HG03521 (cell line): Measurements from ENCODE around the gene DDX23.
"Not testable (repeated sequence)": the region's sequence is repeated elsewhere in the genome, so short reads cannot be mapped to it uniquely, and the experiment has no call there.

Experiments used
- ATAC-seq: cut with Tn5 transposase; IDR thresholded peaks from one replicate; pipeline ENCODE4 v1.9.1; 2021; ENCODE audit warnings: mild to moderate bottlenecking, moderate library complexity; ENCODE audit not compliant: unreplicated experiment

DDX23 gene

GRCh38 chr12:48851883-48852733 lies at the start of gene DDX23:
DDX23 (minus strand) TSS chr12:48852163; CDS start chr12:48845782, 6,381 bp downstream.
- peak; percentile 93 for ATAC-seq

- no peak for ATAC-seq
Observed at GRCh38 chr12:48901278-48901677, 49.3 kb upstream of the DDX23 start.

- no peak for ATAC-seq
Observed at GRCh38 chr12:48899651-48900050, 47.7 kb upstream of the DDX23 start.

- no peak for ATAC-seq
Observed at GRCh38 chr12:48894271-48894670, 42.3 kb upstream of the DDX23 start.

GRCh38 chr12:48890657-48891418 lies 38.9 kb upstream of the DDX23 start:
- no peak for ATAC-seq

- ATAC-seq = no peak
Observed at GRCh38 chr12:48889679-48890078, 37.7 kb upstream of the DDX23 start.

- no peak for ATAC-seq
Observed at GRCh38 chr12:48883305-48884161, 31.6 kb upstream of the DDX23 start.

GRCh38 chr12:48882972-48883304 lies 31.0 kb upstream of the DDX23 start:
- ATAC-seq = no peak

GRCh38 chr12:48882315-48882687 lies 30.3 kb upstream of the DDX23 start:
- no peak for ATAC-seq

GRCh38 chr12:48881686-48882314 lies 29.8 kb upstream of the DDX23 start:
- no peak for ATAC-seq

GRCh38 chr12:48880647-48881046 lies 28.7 kb upstream of the DDX23 start:
- ATAC-seq = no peak

GRCh38 chr12:48878548-48878947 lies 26.6 kb upstream of the DDX23 start:
- ATAC-seq = no peak

- no peak for ATAC-seq
Observed at GRCh38 chr12:48875944-48876515, 24.1 kb upstream of the DDX23 start.

GRCh38 chr12:48873534-48873933 lies 21.6 kb upstream of the DDX23 start:
- ATAC-seq = not testable (repeated sequence)

GRCh38 chr12:48873096-48873495 lies 21.1 kb upstream of the DDX23 start:
- ATAC-seq = no peak

- no peak for ATAC-seq
Observed at GRCh38 chr12:48869191-48869590, 17.2 kb upstream of the DDX23 start.

- no peak for ATAC-seq
Observed at GRCh38 chr12:48868451-48868850, 16.5 kb upstream of the DDX23 start.

- ATAC-seq = peak; percentile 16
Observed at GRCh38 chr12:48866052-48866711, 14.2 kb upstream of the DDX23 start.

- peak; percentile 91 for ATAC-seq
Observed at GRCh38 chr12:48865281-48866051, 13.5 kb upstream of the DDX23 start, which contains the start of gene RND1. RND1 (minus strand) TSS chr12:48865870; CDS start chr12:48865767, 103 bp downstream.
